Endothelial cell of umbilical vein (primary cell): Measurements from ENCODE around the gene RSRC2. TPM values are rescaled to one million over a fixed set of nuclear protein-coding genes. Genes with fewer than 3 reads are reported as not detected.
"Not testable (repeated sequence)": the region's sequence is repeated elsewhere in the genome, so short reads cannot be mapped to it uniquely, and the experiment has no call there.

ENCODE experiments used
- BruUV-seq: library from RNA; stranded (reverse); fragments of 400-500 nt; replicated peaks from 2 replicates; lab custom pipeline; 2021; lab: Mats Ljungman, UMichigan
- CTCF ChIA-PET: fragments of 300-600, 350-600 bp; sonication (Branson Sonifier 250); formaldehyde crosslinking; loops from one replicate; lab custom pipeline; 2021; ENCODE audit warnings: antibody characterized with exemption, inconsistent platforms; lab: Charles Lee
- POLR2A ChIA-PET: fragments of 300-600, 350-600 bp; sonication (Branson Sonifier 250); formaldehyde crosslinking; loops from one replicate; lab custom pipeline; 2021; ENCODE audit warnings: antibody characterized with exemption, inconsistent platforms; lab: Charles Lee
- DNase-seq: peaks from one replicate; pipeline ENCODE4 v3.0.0-alpha.2; 2011; ENCODE audit warnings: low read depth, low spot score
- FAIRE-seq: peaks from 2 replicates; lab custom pipeline; 2011; peaks lifted over from hg19 to GRCh38; lab: Jason Lieb, UNC
- H2AFZ ChIP-seq: 2 replicates; pipeline ENCODE4 v1.6.0; 2012; ENCODE audit warnings: low read depth, low read length, control low read depth, inconsistent platforms
- H3K27ac ChIP-seq: 2 replicates; pipeline ENCODE4 v1.5.1; 2011; ENCODE audit warnings: low read depth, mild to moderate bottlenecking, control low read depth, low read length, moderate library complexity; ENCODE audit not compliant: insufficient read depth
- H3K27me3 ChIP-seq, 2 experiments: 2 replicates each; pipeline versions ENCODE4 v1.6.0 to v1.6.1; 2011; ENCODE audit warnings: low read length in 2 of 2, mixed read lengths in 1 of 2; ENCODE audit not compliant: control insufficient read depth in 2 of 2, insufficient read depth in 2 of 2
- H3K36me3 ChIP-seq, 2 experiments: 2 replicates in 1 of 2; 3 replicates in 1 of 2; pipeline ENCODE4 v1.5.1; 2011; ENCODE audit warnings: low read length in 2 of 2, mild to moderate bottlenecking in 1 of 2, moderate library complexity in 1 of 2; ENCODE audit not compliant: control insufficient read depth in 2 of 2, insufficient read depth in 2 of 2; ENCODE audit errors: extremely low read depth in 1 of 2
- H3K4me1 ChIP-seq: 3 replicates; pipeline ENCODE4 v1.5.1; 2011; ENCODE audit warnings: mild to moderate bottlenecking, low read length; ENCODE audit not compliant: control insufficient read depth, insufficient read depth; ENCODE audit errors: extremely low read depth
- H3K4me2 ChIP-seq: 2 replicates; pipeline ENCODE4 v1.6.1; 2011; ENCODE audit warnings: low read length, control low read depth, mixed read lengths; ENCODE audit not compliant: insufficient read depth
- H3K4me3 ChIP-seq, 3 experiments: fragments of 200-600 bp in 1 of 3; sonication (generic), shearing (Covaris generic) in 1 of 3; replicated peaks in 1 of 3; 2 replicates each; pipeline ENCODE4 v1.5.1; 2011 to 2016; ENCODE audit warnings: control low read depth in 3 of 3, low read length in 3 of 3, mild to moderate bottlenecking in 2 of 3, inconsistent platforms in 1 of 3, low read depth in 1 of 3, moderate library complexity in 1 of 3; ENCODE audit not compliant: insufficient read depth in 1 of 3
- H3K79me2 ChIP-seq: 2 replicates; pipeline ENCODE4 v1.6.0; 2012; ENCODE audit warnings: low read length, inconsistent platforms; ENCODE audit not compliant: control insufficient read depth, insufficient read depth
- H3K9ac ChIP-seq: replicated peaks from 2 replicates; pipeline ENCODE3; 2011; ENCODE audit warnings: low read length, control low read depth; ENCODE audit not compliant: insufficient read depth; ENCODE audit errors: extremely low read depth
- H3K9me1 ChIP-seq: replicated peaks from 3 replicates; pipeline ENCODE4 v1.6.0; 2011; ENCODE audit warnings: mild to moderate bottlenecking, low read length; ENCODE audit not compliant: control insufficient read depth, insufficient read depth; ENCODE audit errors: extremely low read depth
- H3K9me3 ChIP-seq: replicated peaks from 2 replicates; pipeline ENCODE4 v1.5.1; 2012; ENCODE audit warnings: low read length, inconsistent platforms; ENCODE audit not compliant: control insufficient read depth, insufficient read depth
- H4K20me1 ChIP-seq: replicated peaks from 2 replicates; pipeline ENCODE3; 2011; ENCODE audit warnings: mild to moderate bottlenecking, low read length; ENCODE audit not compliant: control insufficient read depth, insufficient read depth; ENCODE audit errors: extremely low read depth
- CTCF ChIP-seq, 2 donors: IDR thresholded peaks; 1 replicate in 1 of 2; 2 replicates in 1 of 2; pipeline ENCODE4 v1.5.1; 2011; ENCODE audit warnings: low read length in 2 of 2, mild to moderate bottlenecking in 2 of 2, moderate library complexity in 2 of 2, control low read depth in 1 of 2, inconsistent platforms in 1 of 2, low read depth in 1 of 2; ENCODE audit not compliant: insufficient read depth in 1 of 2; ENCODE audit errors: extremely low read depth in 1 of 2
- MYC ChIP-seq: IDR thresholded peaks from one replicate; pipeline ENCODE4 v1.6.1; 2011; ENCODE audit warnings: mild to moderate bottlenecking, low read depth, low read length
- dilution Hi-C: fragments of 300-500 bp; cut with MboI; formaldehyde crosslinking; loops from one replicate; pipeline ENCODE4 v1.15.0; 2019; ENCODE audit warnings: low sequenced_read_pairs; ENCODE audit not compliant: extremely low pct_ligation_motif_present
- intact Hi-C: fragments of 100-400 bp; cut with micrococcal nuclease; formaldehyde crosslinking; loops from one replicate; pipeline ENCODE4 v1.10.0; 2022
- polyA plus RNA-seq, 4 experiments: library from polyadenylated mRNA; depleted of rRNA in 3 of 4; stranded (reverse) in 3 of 4; unstranded in 1 of 4; fragments of >200 nt; gene quantifications; 2 replicates each; pipeline versions ENCODE4 v1.2.1 to v1.2.3, GENCODE V29; 2011 to 2012; ENCODE audit warnings: missing spikeins in 1 of 4
- total RNA-seq: library from RNA; stranded (reverse); gene quantifications from 2 replicates; pipeline ENCODE4 v1.2.3, GENCODE V29; 2021

The RSRC2 gene
- total and polyA plus RNA-seq, 2 donors (not counting 3 experiments of a cell fraction or from before 2014, with no cell fraction given), result 17.6 to 81.1 TPM

DNA sequence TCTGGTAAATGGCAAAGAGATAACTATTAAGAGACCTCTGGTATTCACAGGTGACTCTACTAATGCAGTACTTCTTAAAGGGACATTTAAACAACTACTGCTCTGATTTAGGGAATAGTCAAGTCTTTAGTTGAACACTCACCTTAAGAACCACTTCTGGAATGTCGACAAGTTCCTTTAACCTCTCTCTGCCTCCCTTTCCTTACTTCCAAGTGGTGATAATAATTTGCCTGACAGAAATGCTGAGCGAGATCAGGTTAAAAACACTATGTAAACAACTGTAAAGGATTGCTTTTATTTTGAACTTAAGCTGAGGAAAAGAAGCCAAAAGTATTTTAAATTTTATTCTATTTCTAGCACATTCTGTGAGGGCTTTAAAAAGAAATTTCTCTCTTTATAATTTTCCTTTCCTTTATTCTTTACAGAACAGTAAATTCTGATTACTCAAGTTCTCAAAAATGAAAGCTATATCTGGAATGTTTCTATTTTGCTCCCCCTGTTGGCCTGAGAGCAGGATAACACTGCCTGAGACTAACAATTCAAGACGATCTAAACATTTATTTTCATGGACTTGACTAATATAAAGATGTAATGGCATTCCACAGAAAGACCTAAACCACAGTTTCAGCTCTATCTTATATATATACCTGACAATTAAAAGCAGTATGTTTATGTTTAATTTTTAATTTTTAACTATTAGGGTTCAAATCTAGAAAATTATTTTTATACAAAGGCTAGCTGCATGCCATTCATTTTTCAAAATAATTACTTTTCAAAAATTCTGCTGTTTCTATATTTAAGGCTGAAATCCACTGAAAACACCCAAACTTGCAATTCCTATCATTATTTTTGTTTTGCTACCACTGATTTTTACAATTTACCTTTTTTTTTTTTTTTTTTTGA is 55.2 kb downstream of the RSRC2 start:
- no TSS peak for BruUV-seq
- Histone ChIP-seq H2AFZ (no peak overlapping the region), H4K20me1 (no peaks in the 10 kb centered on the region), H3K79me2 (no peaks in the 10 kb centered on the region), H3K9me3 (no peaks in the 10 kb centered on the region), H3K4me1 (peaks cover 3% of the 10 kb centered on the region), H3K9ac (no peak overlapping the region), H3K27me3 (no peaks in the 10 kb centered on the region), H3K36me3 (peaks cover 13 to 17% of the 10 kb centered on the region in 2 experiments), H3K27ac (peak overlapping the region; percentile 35), H3K4me3 (no peak overlapping the region), H3K4me2 (peak overlapping the region; percentile 28), H3K9me1 (no peaks in the 10 kb centered on the region)
- POLR2A ChIA-PET, result interaction anchor here (0.7 to 2.5 kb wide), 3 partner anchors 15 to 71 kb away, joined by 3 to 18 read pairs (median 4); no protein-coding TSS in a partner anchor
- TF ChIP-seq CTCF (IDR thresholded peaks at IDR 0.05; ENCODE audit: extremely low read depth in 1 of 2, insufficient read depth in 1 of 2, low read depth in 1 of 2, low read length in 2 of 2) (peak; percentile 46 to 62), MYC (no peak)
- dilution Hi-C loops (no loop called here), intact Hi-C loops (loop anchor here (1.0 to 2.0 kb wide), 3 partner anchors 48 to 135 kb away; no protein-coding TSS in a partner anchor)
- CTCF ChIA-PET, result interaction anchor here (0.6 to 4.9 kb wide), 50 partner anchors 9 to 166 kb away, joined by 3 to 428 read pairs (median 6); partner anchors contain the start of genes RSRC2 and ZCCHC8
- DNase-seq (peak; percentile 80), FAIRE-seq (peak; percentile 87)

DNA sequence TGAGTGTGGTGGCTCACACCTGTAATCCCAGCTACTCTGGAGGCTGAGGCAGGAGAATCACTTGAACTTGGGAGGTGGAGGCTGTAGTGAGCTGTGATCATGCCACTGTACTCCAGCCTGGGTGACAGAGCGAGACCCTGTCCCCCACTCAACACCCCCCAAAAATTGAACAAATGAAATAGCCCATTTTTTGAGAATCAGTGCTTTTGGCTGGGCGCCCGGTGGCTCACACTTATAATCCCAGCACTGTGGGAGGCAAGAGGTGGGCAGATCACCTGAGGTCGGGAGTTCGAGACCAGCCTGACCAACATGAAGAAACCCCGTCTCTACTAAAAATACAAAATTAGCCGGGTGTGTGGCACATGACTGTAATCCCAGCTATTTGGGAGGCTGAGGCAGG is 56.2 kb downstream of the RSRC2 start:
- ChIA-PET POLR2A (interaction anchor here (0.6 to 2.5 kb wide), 2 partner anchors 70 to 300 kb away, joined by 6 to 18 read pairs; no protein-coding TSS in a partner anchor), CTCF (interaction anchor here (0.7 to 4.9 kb wide), 13 partner anchors 10 to 147 kb away, joined by 3 to 428 read pairs (median 7); partner anchors contain the start of gene ZCCHC8)
- H2AFZ ChIP-seq, H3K27me3 ChIP-seq, H3K9me1 ChIP-seq, H3K79me2 ChIP-seq, H3K9ac ChIP-seq, DNase-seq, H3K27ac ChIP-seq, H3K4me2 ChIP-seq, BruUV-seq, H3K4me1 ChIP-seq, FAIRE-seq, H3K4me3 ChIP-seq, dilution Hi-C loops, H4K20me1 ChIP-seq, H3K9me3 ChIP-seq: not testable (repeated sequence)
- peaks cover 10 to 12% of the 10 kb centered on the region in 2 experiments for H3K36me3 ChIP-seq
- intact Hi-C loops, result loop anchor here (2.0 kb wide), 1 partner anchor 134 kb away; no protein-coding TSS in a partner anchor

- H3K27me3 ChIP-seq, DNase-seq, H3K4me3 ChIP-seq, H3K9me1 ChIP-seq, dilution Hi-C loops, H3K79me2 ChIP-seq, H3K9ac ChIP-seq, BruUV-seq, H2AFZ ChIP-seq, H4K20me1 ChIP-seq, H3K4me2 ChIP-seq, POLR2A ChIA-PET, H3K27ac ChIP-seq, FAIRE-seq, H3K9me3 ChIP-seq, H3K4me1 ChIP-seq: not testable (repeated sequence)
- CTCF ChIA-PET, result interaction anchor here (1.8 to 4.9 kb wide), 2 partner anchors 70 to 114 kb away, joined by 5 to 428 read pairs; no protein-coding TSS in a partner anchor
- H3K36me3 ChIP-seq, result peaks cover 8 to 12% of the 10 kb centered on the region in 2 experiments
- intact Hi-C loops, result loop anchor here (2.0 kb wide), 1 partner anchor 133 kb away; no protein-coding TSS in a partner anchor
Measured at GRCh38 chr12:122469856-122470255, 56.9 kb downstream of the RSRC2 start.
